HG02588 (cell line): ENCODE results near the gene RRAGC.
"Not testable (repeated sequence)": the region's sequence is repeated elsewhere in the genome, so short reads cannot be mapped to it uniquely, and the experiment has no call there.

Source experiments
- ATAC-seq: cut with Tn5 transposase; IDR thresholded peaks from one replicate; pipeline ENCODE4 v1.9.1; 2021; ENCODE audit warnings: mild to moderate bottlenecking, moderate library complexity; ENCODE audit not compliant: unreplicated experiment

RRAGC gene

GRCh38 chr1:38817267-38818174, 42.1 kb downstream of the RRAGC start:
- no peak for ATAC-seq

GRCh38 chr1:38815903-38816627, 43.5 kb downstream of the RRAGC start:
- ATAC-seq = peak; percentile 87

GRCh38 chr1:38814984-38815464, 44.5 kb downstream of the RRAGC start:
- ATAC-seq = no peak

GRCh38 chr1:38814444-38814983, 45.1 kb downstream of the RRAGC start:
- no peak for ATAC-seq

GRCh38 chr1:38812981-38813380, 46.6 kb downstream of the RRAGC start:
- ATAC-seq = no peak

- ATAC-seq = not testable (repeated sequence)
Observed at GRCh38 chr1:38811466-38811865, 48.1 kb downstream of the RRAGC start.

GRCh38 chr1:38806090-38806489, 53.5 kb downstream of the RRAGC start:
- no peak for ATAC-seq

- ATAC-seq = no peak
Observed at GRCh38 chr1:38805036-38805435, 54.5 kb downstream of the RRAGC start.

GRCh38 chr1:38804062-38804886, 55.3 kb downstream of the RRAGC start:
- ATAC-seq = no peak

GRCh38 chr1:38803647-38804046, 55.9 kb downstream of the RRAGC start:
- no peak for ATAC-seq

- no peak for ATAC-seq
Observed at GRCh38 chr1:38800720-38801671, 58.6 kb downstream of the RRAGC start.

GRCh38 chr1:38793299-38793698, 66.3 kb downstream of the RRAGC start:
- ATAC-seq = no peak

GRCh38 chr1:38791892-38792291, 67.7 kb downstream of the RRAGC start:
- no peak for ATAC-seq

- ATAC-seq = no peak
Observed at GRCh38 chr1:38791164-38791515, 68.4 kb downstream of the RRAGC start.

GRCh38 chr1:38790422-38791163, 69.0 kb downstream of the RRAGC start:
- no peak for ATAC-seq

GRCh38 chr1:38789498-38790169, 69.9 kb downstream of the RRAGC start:
- no peak for ATAC-seq

- ATAC-seq = no peak
Observed at GRCh38 chr1:38788341-38789336, 70.9 kb downstream of the RRAGC start.
